GM23338 (cell line): ENCODE data around the gene PARP14. TPM values are rescaled to one million over a fixed set of nuclear protein-coding genes. Genes with fewer than 3 reads are reported as not detected.

Experiments used
- ATAC-seq: fragments of 200-7000 bp; cut with Tn5 transposase; 3 replicates; pipeline ENCODE4 v1.9.1; 2020
- DNase-seq: peaks from one replicate; pipeline ENCODE4 v3.0.0-alpha.2; 2015; ENCODE audit warnings: low spot score
- H2AFZ ChIP-seq: fragments of 200-600 bp; sonication (generic); 2 replicates; pipeline ENCODE4 v1.8.0; 2016; ENCODE audit warnings: antibody characterized with exemption, mild to moderate bottlenecking, moderate library complexity
- H3F3A ChIP-seq: fragments of 200-600 bp; sonication (generic); replicated peaks from 2 replicates; pipeline ENCODE4 v1.8.0; 2017; ENCODE audit warnings: antibody characterized with exemption, mixed run types, low read depth
- H3K27ac ChIP-seq: fragments of 200-600 bp; sonication (generic); 2 replicates; pipeline ENCODE4 v1.6.1; 2016; ENCODE audit warnings: low read depth
- H3K27me3 ChIP-seq: fragments of 200-600 bp; sonication (generic); 2 replicates; pipeline ENCODE4 v1.8.0; 2016; ENCODE audit warnings: mild to moderate bottlenecking, mixed run types, moderate library complexity; ENCODE audit not compliant: insufficient read depth
- H3K36me3 ChIP-seq: fragments of 200-600 bp; sonication (generic); 2 replicates; pipeline ENCODE4 v1.8.0; 2016; ENCODE audit warnings: mild to moderate bottlenecking; ENCODE audit not compliant: insufficient read depth
- H3K4me1 ChIP-seq: fragments of 200-600 bp; sonication (generic); 2 replicates; pipeline ENCODE4 v1.8.0; 2016; ENCODE audit warnings: mild to moderate bottlenecking, moderate library complexity; ENCODE audit not compliant: insufficient read depth
- H3K4me2 ChIP-seq: fragments of 200-600 bp; sonication (generic); 2 replicates; pipeline ENCODE4 v1.7.1; 2017; ENCODE audit warnings: mixed run types
- H3K4me3 ChIP-seq: fragments of 200-600 bp; sonication (generic); 2 replicates; pipeline ENCODE4 v1.6.1; 2016; ENCODE audit warnings: mixed run types
- H3K79me2 ChIP-seq: fragments of 200-600 bp; sonication (generic); replicated peaks from 2 replicates; pipeline ENCODE4 v1.8.0; 2017; ENCODE audit warnings: mild to moderate bottlenecking; ENCODE audit not compliant: insufficient read depth
- H3K9me2 ChIP-seq: fragments of 200-600 bp; sonication (generic); 2 replicates; pipeline ENCODE4 v1.8.0; 2017; ENCODE audit not compliant: insufficient read depth
- H4K20me1 ChIP-seq: fragments of 200-600 bp; sonication (generic); replicated peaks from 2 replicates; pipeline ENCODE4 v1.8.0; 2017; ENCODE audit warnings: mild to moderate bottlenecking; ENCODE audit not compliant: insufficient read depth
- H3K27ac Mint-ChIP-seq: 2 replicates; pipeline ENCODE4 v1.8.0; 2020; ENCODE audit warnings: inconsistent platforms, mild to moderate bottlenecking, moderate library complexity, mixed read lengths
- H3K27me3 Mint-ChIP-seq: 3 replicates; pipeline ENCODE4 v1.8.0; 2022; ENCODE audit warnings: low read depth, mild to moderate bottlenecking, moderate library complexity, mixed read lengths, inconsistent platforms; ENCODE audit not compliant: insufficient read depth, poor library complexity
- H3K36me3 Mint-ChIP-seq: 3 replicates; pipeline ENCODE4 v1.8.0; 2021; ENCODE audit warnings: low read depth, mild to moderate bottlenecking, inconsistent platforms, moderate library complexity, mixed read lengths
- H3K4me1 Mint-ChIP-seq: 3 replicates; pipeline ENCODE4 v1.8.0; 2020; ENCODE audit warnings: mild to moderate bottlenecking, inconsistent platforms, mixed read lengths
- H3K4me3 Mint-ChIP-seq: 3 replicates; pipeline ENCODE4 v1.8.0; 2021; ENCODE audit warnings: moderate library complexity, mild to moderate bottlenecking, inconsistent platforms, mixed read lengths
- H3K9me3 Mint-ChIP-seq: 3 replicates; pipeline ENCODE4 v1.8.0; 2020; ENCODE audit warnings: moderate library complexity, mild to moderate bottlenecking, inconsistent platforms, mixed read lengths
- CREB1 ChIP-seq: fragments of 250-450 bp; sonication (Bioruptor Pico); IDR thresholded peaks from 2 replicates; pipeline ENCODE4 v1.5.0; 2020; ENCODE audit warnings: low read depth, mild to moderate bottlenecking, moderate library complexity
- CTCF ChIP-seq, 2 experiments: fragments of 200-600 bp in 1 of 2; sonication (generic) in 1 of 2; conservative IDR thresholded peaks; 2 replicates each; pipeline versions ENCODE4 v1.5.1 to v1.6.1; 2016 to 2017; ENCODE audit warnings: antibody characterized with exemption in 2 of 2, low read depth in 2 of 2, mild to moderate bottlenecking in 2 of 2, moderate library complexity in 1 of 2
- ETS1 ChIP-seq: IDR thresholded peaks from 2 replicates; pipeline ENCODE4 v1.6.1; 2016; ENCODE audit warnings: antibody characterized with exemption
- EZH2phosphoT487 ChIP-seq: fragments of 200-600 bp; sonication (generic); IDR thresholded peaks from one replicate; pipeline ENCODE4 v1.8.1; 2018; ENCODE audit warnings: antibody characterized with exemption; ENCODE audit not compliant: unreplicated experiment
- JUNB ChIP-seq: IDR thresholded peaks from one replicate; pipeline ENCODE4 v1.6.1; 2016; ENCODE audit warnings: antibody characterized with exemption; ENCODE audit not compliant: unreplicated experiment
- NANOG ChIP-seq: IDR thresholded peaks from 2 replicates; pipeline ENCODE4 v1.6.1; 2016; ENCODE audit warnings: antibody characterized with exemption, borderline replicate concordance
- POLR2AphosphoS5 ChIP-seq: IDR thresholded peaks from 2 replicates; pipeline ENCODE4 v1.6.1; 2016; ENCODE audit warnings: antibody characterized with exemption, low read depth
- REST ChIP-seq: IDR thresholded peaks from one replicate; pipeline ENCODE4 v1.6.1; 2018; ENCODE audit warnings: antibody characterized with exemption; ENCODE audit not compliant: unreplicated experiment
- ZNF114 ChIP-seq: fragments of 250-450 bp; sonication (Bioruptor Pico); IDR thresholded peaks from 2 replicates; pipeline ENCODE4 v1.5.0; 2020; ENCODE audit warnings: mild to moderate bottlenecking, moderate library complexity
- polyA plus RNA-seq: library from polyadenylated mRNA; unstranded; fragments of >200 nt; fragmentation: Nextera tagmentation; extraction: Ambion mirVana; gene quantifications from 2 replicates; pipeline ENCODE4 v1.2.1, GENCODE V29; 2016
- total RNA-seq: library from RNA; depleted of rRNA; stranded (reverse); fragments of >200 nt; shearing (Covaris generic); gene quantifications from 2 replicates; pipeline ENCODE4 v1.2.3, GENCODE V29; 2014

Gene PARP14
- total and polyA plus RNA-seq, 2 experiments from 2014 or later: 7.8 to 26.0 TPM

DNA sequence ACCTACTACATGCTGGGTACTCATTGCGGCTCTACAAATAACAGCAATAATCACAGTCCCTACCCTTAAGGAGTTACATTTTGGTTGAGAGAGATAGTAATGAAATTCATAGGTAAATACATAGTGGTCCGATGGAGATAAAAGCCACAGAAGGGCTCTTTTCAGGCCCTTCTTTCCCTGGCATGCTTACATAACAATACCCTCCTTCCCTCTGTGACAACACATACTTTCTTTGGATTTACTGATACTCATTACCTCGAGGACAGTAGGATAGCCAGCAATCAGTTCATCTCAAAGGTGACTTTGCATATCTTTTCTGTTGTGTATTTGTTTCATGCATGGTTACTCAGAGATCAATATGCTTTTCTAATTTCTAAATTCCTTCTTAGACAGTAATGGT is 58.5 kb downstream of the PARP14 start (continued):
- TF ChIP-seq REST (no peak), EZH2phosphoT487 (no peak), POLR2AphosphoS5 (no peak), CREB1 (CRISPR knock-in tag) (no peak), JUNB (no peak), CTCF (conservative IDR thresholded peaks at IDR 0.05; ENCODE audit: low read depth in 2 of 2) (no peak), ZNF114 (CRISPR knock-in tag) (no peak), NANOG (no peak)

GRCh38 chr3:122742234-122742633 is 61.6 kb downstream of the PARP14 start:
- no peak for DNase-seq
- Histone ChIP-seq H4K20me1 (no peaks in the 10 kb centered on the region), H3K4me3 (no peak overlapping the region), H3K27ac (no peak overlapping the region), H3K4me2 (no peak overlapping the region), H3K79me2 (no peaks in the 10 kb centered on the region), H3K9me2 (no peaks in the 10 kb centered on the region), H3K36me3 (no peaks in the 10 kb centered on the region; the same call in 1 of the 2 replicates), H3K4me1 (peaks cover 8% of the 10 kb centered on the region; the same call in 1 of the 2 replicates), H3K27me3 (no peaks in the 10 kb centered on the region), H3F3A (no peaks in the 10 kb centered on the region), H2AFZ (no peak overlapping the region)
- ATAC-seq: no peak
- Mint-ChIP-seq H3K36me3 (peaks cover 61% of the 10 kb centered on the region), H3K27me3 (no peaks in the 10 kb centered on the region), H3K9me3 (peaks cover 17% of the 10 kb centered on the region), H3K27ac (no peak overlapping the region), H3K4me1 (peaks cover 10% of the 10 kb centered on the region; the same call in 2 of the 3 replicates), H3K4me3 (no peak overlapping the region)
- TF ChIP-seq CTCF (conservative IDR thresholded peaks at IDR 0.05; ENCODE audit: low read depth in 2 of 2): no peak
- no peak for TF ChIP-seq ETS1
- TF ChIP-seq REST: no peak
- TF ChIP-seq ZNF114 (CRISPR knock-in tag): no peak
